MM.1S (cell line): ENCODE results near the gene ALX3.

Experiments used
- DNase-seq: peaks from one replicate; pipeline ENCODE4 v3.0.0-alpha.2; 2015
- H2AFZ ChIP-seq: fragments of 300-600 bp; sonication (generic); 2 replicates; pipeline ENCODE4 v1.6.0; 2016; ENCODE audit warnings: antibody characterized with exemption, low read length
- H3F3A ChIP-seq: fragments of 300-600 bp; sonication (generic); 2 replicates; pipeline ENCODE4 v1.6.1; 2016; ENCODE audit warnings: mild to moderate bottlenecking, antibody characterized with exemption, low read length, moderate library complexity, mixed read lengths; ENCODE audit not compliant: insufficient read depth
- H3K27ac ChIP-seq: fragments of 300-600 bp; sonication (generic); 2 replicates; pipeline ENCODE4 v1.5.1; 2016; ENCODE audit warnings: mild to moderate bottlenecking, low read length
- H3K27me3 ChIP-seq: fragments of 300-600 bp; sonication (generic); replicated peaks from 2 replicates; pipeline ENCODE4 v1.6.0; 2016; ENCODE audit warnings: low read length; ENCODE audit not compliant: insufficient read depth
- H3K36me3 ChIP-seq: fragments of 300-600 bp; sonication (generic); replicated peaks from 2 replicates; pipeline ENCODE4 v1.6.1; 2016; ENCODE audit warnings: mild to moderate bottlenecking, low read length, mixed read lengths; ENCODE audit not compliant: insufficient read depth
- H3K4me1 ChIP-seq: fragments of 300-600 bp; sonication (generic); 2 replicates; pipeline ENCODE4 v1.6.1; 2016; ENCODE audit warnings: low read length, mixed read lengths
- H3K4me2 ChIP-seq: fragments of 300-600 bp; sonication (generic); 2 replicates; pipeline ENCODE4 v1.6.0; 2016; ENCODE audit warnings: low read depth, low read length
- H3K4me3 ChIP-seq: fragments of 300-600 bp; sonication (generic); 2 replicates; pipeline ENCODE4 v1.5.1; 2016; ENCODE audit warnings: low read length, mixed read lengths
- H3K79me2 ChIP-seq: fragments of 300-600 bp; sonication (generic); 2 replicates; pipeline ENCODE4 v1.6.1; 2016; ENCODE audit warnings: mixed run types, low read length, mixed read lengths
- H3K9ac ChIP-seq: fragments of 300-600 bp; sonication (generic); 2 replicates; pipeline ENCODE4 v1.6.1; 2016; ENCODE audit warnings: low read length, mixed read lengths
- H3K9me2 ChIP-seq: fragments of 300-600 bp; sonication (generic); replicated peaks from 2 replicates; pipeline ENCODE4 v1.6.1; 2016; ENCODE audit warnings: mild to moderate bottlenecking, low read length, mixed read lengths; ENCODE audit not compliant: insufficient read depth
- H3K9me3 ChIP-seq: fragments of 300-600 bp; sonication (generic); replicated peaks from 2 replicates; pipeline ENCODE4 v1.6.1; 2016; ENCODE audit warnings: mild to moderate bottlenecking, low read length, mixed read lengths; ENCODE audit not compliant: insufficient read depth
- H4K20me1 ChIP-seq: fragments of 300-600 bp; sonication (generic); 2 replicates; pipeline ENCODE4 v1.6.1; 2016; ENCODE audit warnings: mild to moderate bottlenecking, low read length, moderate library complexity, mixed read lengths; ENCODE audit not compliant: insufficient read depth
- EZH2 ChIP-seq: fragments of 300-600 bp; sonication (generic); optimal IDR thresholded peaks from 2 replicates; pipeline ENCODE3; 2017; ENCODE audit warnings: low read depth, mild to moderate bottlenecking, antibody characterized with exemption, low read length, mixed read lengths
- EZH2phosphoT487 ChIP-seq: fragments of 300-600 bp; sonication (generic); IDR thresholded peaks from 2 replicates; pipeline ENCODE4 v1.6.1; 2018; ENCODE audit warnings: antibody characterized with exemption, low read length
- TF ChIP-seq, protein P1 (sequence below): fragments of 300-600 bp; sonication (generic); IDR thresholded peaks from 2 replicates; pipeline ENCODE4 v1.5.1; 2016; ENCODE audit warnings: antibody characterized with exemption, low read length, mixed read lengths

Gene ALX3

DNA sequence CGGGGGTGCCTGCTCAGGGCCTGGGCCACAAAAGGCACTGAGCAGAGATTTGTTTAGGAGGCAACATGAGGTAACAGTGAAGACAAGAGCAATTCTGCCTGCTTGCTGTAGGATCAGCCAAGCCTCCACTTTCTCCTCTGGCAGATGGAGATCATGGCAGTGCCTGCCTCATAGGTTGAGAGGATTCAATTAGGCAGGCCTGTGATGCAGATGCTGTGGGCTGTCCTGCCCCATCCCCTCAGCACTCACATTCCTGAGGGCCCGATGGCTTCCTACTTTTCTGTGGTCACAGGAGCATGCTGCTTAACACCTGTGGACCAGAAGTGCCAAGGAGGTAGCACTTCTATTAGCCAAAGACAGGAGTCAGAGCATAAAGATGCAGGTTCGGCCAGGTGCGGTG is 40.6 kb upstream of the ALX3 start:
- Histone ChIP-seq H3K9ac (no peak overlapping the region), H3K4me3 (no peak overlapping the region), H2AFZ (no peak overlapping the region), H3K9me2 (no peaks in the 10 kb centered on the region), H4K20me1 (no peaks in the 10 kb centered on the region), H3K79me2 (no peaks in the 10 kb centered on the region), H3K36me3 (no peaks in the 10 kb centered on the region), H3K4me1 (no peaks in the 10 kb centered on the region), H3K27me3 (no peaks in the 10 kb centered on the region), H3K4me2 (no peak overlapping the region), H3F3A (no peaks in the 10 kb centered on the region), H3K27ac (no peak overlapping the region), H3K9me3 (no peaks in the 10 kb centered on the region)
- no peak for DNase-seq
- TF ChIP-seq EZH2phosphoT487 (no peak), EZH2 (no peak)
- TF ChIP-seq, protein P1, sequence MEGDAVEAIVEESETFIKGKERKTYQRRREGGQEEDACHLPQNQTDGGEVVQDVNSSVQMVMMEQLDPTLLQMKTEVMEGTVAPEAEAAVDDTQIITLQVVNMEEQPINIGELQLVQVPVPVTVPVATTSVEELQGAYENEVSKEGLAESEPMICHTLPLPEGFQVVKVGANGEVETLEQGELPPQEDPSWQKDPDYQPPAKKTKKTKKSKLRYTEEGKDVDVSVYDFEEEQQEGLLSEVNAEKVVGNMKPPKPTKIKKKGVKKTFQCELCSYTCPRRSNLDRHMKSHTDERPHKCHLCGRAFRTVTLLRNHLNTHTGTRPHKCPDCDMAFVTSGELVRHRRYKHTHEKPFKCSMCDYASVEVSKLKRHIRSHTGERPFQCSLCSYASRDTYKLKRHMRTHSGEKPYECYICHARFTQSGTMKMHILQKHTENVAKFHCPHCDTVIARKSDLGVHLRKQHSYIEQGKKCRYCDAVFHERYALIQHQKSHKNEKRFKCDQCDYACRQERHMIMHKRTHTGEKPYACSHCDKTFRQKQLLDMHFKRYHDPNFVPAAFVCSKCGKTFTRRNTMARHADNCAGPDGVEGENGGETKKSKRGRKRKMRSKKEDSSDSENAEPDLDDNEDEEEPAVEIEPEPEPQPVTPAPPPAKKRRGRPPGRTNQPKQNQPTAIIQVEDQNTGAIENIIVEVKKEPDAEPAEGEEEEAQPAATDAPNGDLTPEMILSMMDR = no peak

GRCh38 chr1:110107867-110108469 is 37.5 kb upstream of the ALX3 start:
- H3K9me2 ChIP-seq = no peaks in the 10 kb centered on the region
- H3K79me2 ChIP-seq = no peaks in the 10 kb centered on the region
- H3K4me3 ChIP-seq = no peak overlapping the region
- H3K27ac ChIP-seq = no peak overlapping the region
- H4K20me1 ChIP-seq = no peaks in the 10 kb centered on the region
- no peaks in the 10 kb centered on the region for H3K27me3 ChIP-seq
- TF ChIP-seq EZH2 = no peak
- TF ChIP-seq, protein P1 = no peak
- no peak for TF ChIP-seq EZH2phosphoT487
- H3F3A ChIP-seq = no peaks in the 10 kb centered on the region
- H3K36me3 ChIP-seq = no peaks in the 10 kb centered on the region
- H3K9ac ChIP-seq = no peak overlapping the region
- no peak overlapping the region for H3K4me2 ChIP-seq
- no peaks in the 10 kb centered on the region for H3K9me3 ChIP-seq
- DNase-seq = no peak
- no peaks in the 10 kb centered on the region for H3K4me1 ChIP-seq
- H2AFZ ChIP-seq = no peak overlapping the region

GRCh38 chr1:110106013-110106941 is 35.8 kb upstream of the ALX3 start:
- H3K27me3 ChIP-seq = no peaks in the 10 kb centered on the region
- TF ChIP-seq, protein P1 = peak; percentile 69
- TF ChIP-seq EZH2phosphoT487 (no peak), EZH2 (no peak)
- no peaks in the 10 kb centered on the region for H3K9me3 ChIP-seq
- peak; percentile 30 for DNase-seq
- no peaks in the 10 kb centered on the region for H3K4me1 ChIP-seq
- no peaks in the 10 kb centered on the region for H4K20me1 ChIP-seq
- H3K9ac ChIP-seq = no peak overlapping the region
- H3K4me2 ChIP-seq = no peak overlapping the region
- H3K79me2 ChIP-seq = no peaks in the 10 kb centered on the region
- H3K27ac ChIP-seq = no peak overlapping the region
- no peak overlapping the region for H2AFZ ChIP-seq
- no peak overlapping the region for H3K4me3 ChIP-seq
- H3F3A ChIP-seq = no peaks in the 10 kb centered on the region
- H3K36me3 ChIP-seq = no peaks in the 10 kb centered on the region
- no peaks in the 10 kb centered on the region for H3K9me2 ChIP-seq
